ENCODE data around the gene TNIP3.
"Not testable (repeated sequence)": the region's sequence is repeated elsewhere in the genome, so short reads cannot be mapped to it uniquely, and the experiment has no call there.

Gene TNIP3

DNA sequence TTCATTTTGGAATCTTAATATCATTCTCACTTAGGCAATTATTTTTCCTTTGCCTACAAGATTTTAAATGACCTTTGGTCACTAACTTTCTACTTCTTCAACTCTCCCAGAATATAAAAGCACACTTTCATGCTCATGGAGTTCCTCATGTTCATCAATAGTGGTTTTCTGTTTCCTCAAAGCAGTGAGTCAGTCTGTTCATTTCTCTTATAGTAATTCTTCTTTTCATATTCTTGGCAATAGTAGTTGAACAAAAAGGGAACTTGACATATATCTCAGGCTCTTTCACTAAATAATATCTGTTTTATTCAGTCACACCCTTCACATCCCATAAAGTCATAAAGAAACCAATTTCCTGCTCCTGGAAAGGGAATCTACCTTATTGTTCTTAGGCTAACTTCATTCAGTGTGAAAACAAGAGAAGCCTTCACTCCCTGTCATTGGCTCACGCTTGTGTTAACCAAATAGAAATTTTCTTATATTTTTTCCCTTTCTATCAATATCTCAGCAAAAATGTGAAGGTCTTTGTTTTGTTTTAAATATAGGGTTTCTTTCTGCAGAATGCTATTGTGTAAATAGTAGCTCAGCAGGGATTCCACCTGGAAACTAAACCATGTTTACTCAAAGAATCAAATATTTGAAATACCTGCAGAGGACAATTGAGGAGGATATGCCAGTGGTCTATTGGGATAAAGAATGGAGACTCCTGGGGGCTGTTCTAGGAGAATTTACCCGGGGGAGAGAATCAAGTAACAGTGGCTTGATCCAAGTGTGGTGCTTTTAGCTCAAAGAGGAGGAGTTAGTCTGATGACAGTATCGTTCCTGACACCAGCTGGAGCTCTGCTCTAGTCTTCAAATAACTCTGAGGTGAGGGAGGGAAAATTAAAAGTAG, 13.4 kb upstream of the TNIP3 start:
- DNase-seq = no peak

DNA sequence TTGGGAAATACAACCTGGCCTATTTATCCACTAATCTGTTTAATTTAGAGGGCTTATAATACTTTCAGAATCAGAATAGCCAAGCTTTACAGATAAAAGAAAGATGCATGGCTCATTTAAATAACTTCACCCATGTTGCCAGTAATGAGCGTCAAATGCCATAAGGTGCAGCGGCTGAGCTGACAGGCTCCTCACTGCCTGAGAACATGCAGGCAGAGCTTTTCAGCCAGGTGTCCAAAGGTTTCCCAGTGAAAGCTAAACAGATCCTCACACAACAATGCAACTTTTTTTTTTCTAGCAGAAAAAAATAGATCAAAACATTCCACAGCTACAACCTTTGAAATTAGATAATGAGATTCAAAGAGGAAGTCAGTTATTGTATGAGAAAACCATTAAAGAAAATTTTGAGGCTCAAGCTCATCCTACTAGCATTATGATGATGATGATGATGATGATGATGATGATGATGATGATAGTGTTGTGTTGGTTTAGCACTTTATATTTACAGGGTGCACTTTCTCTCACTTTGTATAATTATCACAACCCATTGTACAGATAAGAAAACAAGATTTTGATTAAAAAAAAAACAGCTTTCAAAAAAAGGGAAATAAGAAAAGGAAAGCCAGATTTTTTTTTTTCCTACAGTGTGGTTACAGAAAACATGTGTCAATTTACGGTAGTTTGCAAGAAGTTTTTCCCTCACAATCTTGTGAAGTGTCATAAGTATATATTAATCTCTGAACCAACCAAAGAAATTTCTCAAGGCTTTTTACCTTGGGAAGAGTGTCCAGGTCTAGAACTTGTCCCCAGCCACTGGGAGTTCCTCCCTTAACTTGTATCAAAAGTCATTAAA, 12.2 kb upstream of the TNIP3 start:
- DNase-seq = no peak

DNA sequence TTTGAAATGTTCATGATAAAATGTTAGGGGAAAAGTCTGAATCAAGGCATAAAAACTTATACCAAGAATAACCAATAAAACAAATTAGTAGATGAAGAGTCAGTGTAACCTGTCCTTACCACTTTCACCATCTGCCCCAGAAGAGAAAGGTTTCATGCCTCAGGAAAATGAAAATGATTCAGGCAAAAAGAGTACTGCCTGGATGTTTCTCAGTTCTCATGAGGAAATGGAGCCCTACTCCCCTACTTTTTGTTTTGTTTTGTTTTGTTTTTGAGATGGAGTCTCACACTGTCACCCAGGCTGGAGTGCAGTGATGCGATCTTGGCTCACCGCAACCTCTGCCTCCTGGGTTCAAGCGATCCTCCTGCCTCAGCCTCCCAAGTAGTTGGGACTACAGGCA, 7.4 kb upstream of the TNIP3 start:
- not testable (repeated sequence) for DNase-seq

DNA sequence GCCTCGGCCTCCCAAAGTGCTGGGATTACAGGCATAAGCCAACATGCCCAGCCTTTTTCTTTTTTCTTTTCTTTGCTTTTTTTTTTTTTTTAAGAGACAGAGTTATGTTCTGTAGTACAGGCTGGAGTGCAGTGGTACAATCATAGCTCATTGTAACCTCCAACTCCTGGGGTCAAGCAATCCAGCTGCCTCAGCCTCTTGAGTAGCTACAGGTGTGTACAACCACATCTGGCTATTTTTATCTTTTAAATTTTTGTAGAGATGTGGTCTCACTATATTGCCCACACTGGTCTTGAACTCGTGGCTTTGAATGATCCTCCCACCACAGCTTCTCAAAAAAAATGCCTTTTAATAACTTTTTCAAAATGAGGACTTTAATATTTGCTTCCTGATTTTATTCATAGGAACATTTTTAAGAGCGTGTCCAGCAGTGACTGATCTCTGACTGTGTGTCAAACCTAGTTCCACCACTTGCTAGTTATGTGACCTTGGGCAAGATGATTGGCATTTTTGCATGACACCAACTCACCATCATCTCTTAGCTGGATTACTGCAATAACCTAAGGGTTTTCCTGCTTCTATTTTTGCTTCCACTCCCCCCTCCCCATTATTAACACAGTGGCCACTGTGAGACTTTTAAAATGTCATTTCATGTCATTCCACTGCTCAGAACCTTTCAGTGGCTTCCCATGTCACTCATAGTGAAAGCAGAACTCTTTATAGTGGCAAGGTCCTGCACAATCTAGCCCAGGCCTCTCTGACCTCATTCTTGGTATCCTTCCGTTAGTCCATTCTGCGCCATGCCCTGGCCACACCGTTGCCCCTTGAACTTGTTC, 4.5 kb upstream of the TNIP3 start:
- no peak for DNase-seq

DNA sequence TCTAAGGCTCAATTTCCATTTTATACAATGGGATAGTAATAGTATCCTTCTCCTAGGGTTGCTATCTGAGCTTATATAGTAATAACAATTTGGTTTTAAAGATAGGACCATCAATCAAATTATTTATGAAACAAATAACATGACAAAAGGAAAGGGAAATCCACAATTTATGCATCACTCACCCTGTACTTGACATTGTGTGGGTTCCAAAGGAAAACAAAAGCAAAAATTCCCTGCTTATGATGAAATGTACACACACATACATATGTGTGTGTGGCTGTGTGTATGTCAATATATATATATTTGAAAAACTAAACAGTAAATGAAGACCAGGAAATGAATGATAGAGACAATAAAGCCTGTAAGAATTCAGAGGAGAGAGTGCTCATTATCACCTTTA, 2.9 kb upstream of the TNIP3 start:
- DNase-seq = no peak

DNA sequence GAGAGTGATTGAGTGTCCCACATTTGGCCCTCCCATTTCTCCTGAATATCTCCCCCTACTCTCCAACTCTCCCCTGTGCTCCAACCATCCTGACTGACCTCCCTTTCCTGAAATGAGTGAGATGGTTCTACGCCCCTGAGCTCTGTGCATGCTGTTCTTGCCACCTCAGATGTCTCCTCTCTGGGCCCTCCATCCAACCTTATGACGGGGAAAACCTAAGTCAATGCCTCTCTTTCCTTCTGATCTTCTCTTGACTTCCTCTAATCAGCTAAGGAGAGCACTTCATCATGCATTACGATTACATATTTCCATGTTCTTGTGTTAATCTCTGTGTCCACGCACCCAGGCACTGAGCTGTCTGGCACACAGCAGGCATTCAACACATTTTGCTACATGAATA, 1.1 kb upstream of the TNIP3 start:
- no peak for DNase-seq

DNA sequence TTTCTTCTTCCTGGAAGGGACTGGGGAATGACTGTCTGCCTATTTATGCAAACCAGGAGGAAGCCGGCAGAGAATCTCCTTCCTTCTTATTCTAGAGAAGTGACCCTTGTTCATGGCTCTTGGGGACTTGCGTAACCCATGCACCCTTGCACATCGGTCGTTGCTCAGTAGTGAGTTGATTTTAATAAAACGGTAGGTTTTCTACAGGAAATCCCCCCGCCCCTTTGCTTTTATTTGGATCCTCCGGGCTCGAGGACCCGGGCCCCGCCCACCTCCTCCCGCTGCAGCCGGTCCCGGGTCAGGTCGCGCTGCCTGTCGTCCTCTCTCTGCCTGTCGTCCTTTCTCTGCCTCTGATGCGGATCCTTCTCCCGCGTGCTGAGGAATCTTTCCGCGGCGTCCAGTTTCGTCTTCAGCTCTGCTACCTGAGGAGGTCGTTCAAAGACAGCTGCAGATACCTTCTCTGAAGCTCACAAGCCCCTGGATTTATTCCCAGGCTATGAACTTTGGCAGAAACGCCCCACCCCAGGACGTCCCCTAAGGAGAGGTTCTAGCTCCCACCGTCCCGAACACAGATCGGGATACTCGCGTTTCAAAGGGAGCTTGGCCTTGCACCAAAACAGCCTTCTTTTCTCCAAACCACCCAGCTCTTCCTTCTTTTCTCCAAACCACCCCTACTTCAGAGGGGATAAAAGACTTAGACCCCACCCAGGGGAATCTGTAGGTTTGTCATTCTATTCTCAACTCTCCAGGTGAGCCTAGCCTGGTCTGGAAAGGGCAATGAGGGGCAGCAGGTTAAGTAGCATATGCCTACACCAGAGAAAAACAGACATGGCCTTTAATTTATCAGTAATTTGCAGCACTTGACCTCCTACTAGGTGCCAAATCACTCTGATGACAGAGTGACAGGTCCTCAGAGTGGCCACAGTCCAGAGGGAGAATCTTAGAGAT, 7.0 kb downstream of the TNIP3 start:
- peak; percentile 52 for DNase-seq

DNA sequence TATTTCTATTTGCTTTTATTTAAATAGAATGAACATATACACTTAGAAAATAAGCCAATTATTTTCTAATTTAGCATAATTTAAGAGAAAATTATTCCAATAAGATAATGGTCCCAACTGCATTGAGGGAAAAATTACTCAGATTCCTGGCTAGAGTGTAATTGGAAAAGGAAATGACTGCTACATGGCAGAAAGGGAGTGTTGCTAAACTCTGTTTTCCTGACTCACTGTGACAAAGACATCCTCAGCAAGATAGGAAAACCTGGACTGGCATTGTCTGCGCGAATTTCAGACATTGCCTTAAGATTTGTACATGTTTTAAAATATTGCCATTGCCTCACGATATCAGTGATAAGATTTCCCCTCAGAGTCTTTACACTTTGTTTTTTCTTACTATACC, 8.2 kb downstream of the TNIP3 start:
- no peak for DNase-seq

DNA sequence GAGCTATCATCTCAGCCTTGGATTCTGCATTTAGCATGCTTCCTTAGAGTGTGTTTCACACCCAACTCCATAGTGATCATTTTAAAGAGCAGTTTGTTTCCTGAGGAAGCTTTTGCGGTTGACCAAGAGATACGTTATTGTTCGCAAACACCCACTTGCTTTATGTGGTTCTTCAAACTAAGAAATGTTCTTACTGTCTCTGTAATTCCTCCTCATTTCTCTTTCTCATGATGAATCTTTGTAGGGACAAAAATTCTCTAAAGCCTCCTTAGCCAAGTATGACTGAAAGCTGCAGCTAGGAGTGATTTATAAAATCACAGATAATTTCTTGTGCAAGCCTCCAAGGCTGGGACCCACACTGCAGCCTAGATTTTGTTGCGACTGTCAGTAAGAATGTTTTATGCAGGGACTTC, 10.0 kb downstream of the TNIP3 start:
- no peak for DNase-seq

DNA sequence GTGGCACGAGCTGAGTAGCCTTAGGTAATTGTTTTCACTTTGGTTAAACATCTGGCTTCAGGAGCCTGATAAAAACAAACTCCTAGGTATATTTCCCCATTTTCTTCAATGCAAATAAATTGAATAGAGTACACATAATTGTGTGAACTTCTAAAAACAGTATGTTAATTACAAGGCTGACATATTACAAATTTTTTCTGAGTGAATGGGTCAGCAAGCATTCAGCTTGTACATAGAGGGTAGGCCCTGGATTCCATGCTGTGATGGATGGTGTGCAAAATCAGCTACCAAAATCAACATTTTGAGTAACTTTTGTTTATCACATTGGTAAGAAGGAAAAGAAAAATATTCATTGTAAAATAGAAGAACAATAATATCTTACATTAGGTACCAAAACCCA, 12.2 kb downstream of the TNIP3 start:
- no peak for DNase-seq

DNA sequence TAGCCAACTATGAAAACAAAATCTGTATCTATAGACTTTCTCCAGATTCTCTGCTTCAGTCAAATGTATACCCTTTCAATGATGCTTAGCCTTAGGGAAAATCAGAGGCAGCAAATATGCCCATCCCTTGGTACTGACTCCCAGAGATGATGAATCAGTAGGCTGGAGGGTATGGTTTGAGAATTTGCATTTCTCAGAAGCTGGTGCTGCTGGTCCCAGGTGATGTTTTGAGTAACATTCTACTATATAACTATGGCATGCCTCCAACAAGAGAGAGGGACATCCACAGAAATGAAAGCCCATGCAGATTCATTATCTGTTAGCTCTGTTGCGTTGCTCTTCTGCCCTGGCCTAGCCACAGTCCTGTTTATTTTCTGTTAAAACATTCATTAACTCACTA, 13.6 kb downstream of the TNIP3 start:
- no peak for DNase-seq

DNA sequence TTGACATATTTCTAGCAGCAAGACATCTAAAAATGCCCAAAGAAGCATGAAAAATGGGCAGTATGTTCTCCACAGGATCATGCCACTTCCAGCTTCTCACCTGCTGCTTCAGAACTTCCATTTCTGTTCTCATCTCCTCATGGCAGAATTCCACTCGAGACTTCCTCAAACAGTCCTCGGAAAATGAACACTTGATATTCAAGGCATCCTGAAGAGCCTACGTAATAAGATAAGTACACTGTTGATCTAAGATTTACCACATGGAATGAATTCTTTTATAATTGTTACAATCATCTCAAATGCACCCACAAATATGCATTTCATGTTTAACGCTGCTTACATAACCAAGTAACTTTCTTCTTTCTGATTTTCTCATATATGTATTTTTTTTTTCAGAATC, 14.1 kb downstream of the TNIP3 start:
- DNase-seq = no peak

DNA sequence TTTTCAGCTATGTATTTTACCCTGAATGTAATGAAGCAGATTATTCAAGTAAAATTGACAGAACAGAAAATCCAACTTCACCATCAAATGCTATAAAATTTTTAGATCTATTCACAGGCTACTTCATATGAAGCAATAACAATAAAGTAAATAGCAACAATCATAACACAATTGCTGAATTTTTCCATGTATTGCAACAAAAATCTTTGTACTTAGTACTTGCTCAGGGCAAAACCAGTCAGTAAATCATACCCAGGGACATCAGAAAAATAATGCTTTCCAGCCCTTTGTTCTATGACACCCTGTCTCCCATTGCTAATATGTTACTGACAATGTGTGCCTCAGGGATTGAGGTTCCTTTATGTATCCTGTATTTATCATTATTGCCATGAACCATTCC, 15.5 kb downstream of the TNIP3 start:
- no peak for DNase-seq

DNA sequence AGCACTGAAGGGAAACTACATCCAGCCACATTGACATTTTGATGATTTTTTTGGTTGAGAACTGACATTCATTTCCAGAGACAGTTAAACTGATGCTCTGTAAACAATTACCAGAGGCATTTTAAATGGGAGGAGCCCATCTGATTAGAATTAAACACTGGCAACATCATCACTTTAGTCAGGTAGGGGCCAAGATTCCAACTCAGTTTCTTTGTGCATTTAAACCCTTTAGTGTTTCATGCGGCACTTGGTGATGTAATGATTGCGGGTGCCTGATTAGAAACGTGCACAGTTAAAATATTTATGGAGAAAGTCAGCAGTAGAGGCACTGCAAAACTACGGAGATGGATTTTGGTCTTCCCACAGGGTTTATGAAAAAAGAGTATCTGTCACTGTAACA, 16.1 kb downstream of the TNIP3 start:
- DNase-seq = no peak

DNA sequence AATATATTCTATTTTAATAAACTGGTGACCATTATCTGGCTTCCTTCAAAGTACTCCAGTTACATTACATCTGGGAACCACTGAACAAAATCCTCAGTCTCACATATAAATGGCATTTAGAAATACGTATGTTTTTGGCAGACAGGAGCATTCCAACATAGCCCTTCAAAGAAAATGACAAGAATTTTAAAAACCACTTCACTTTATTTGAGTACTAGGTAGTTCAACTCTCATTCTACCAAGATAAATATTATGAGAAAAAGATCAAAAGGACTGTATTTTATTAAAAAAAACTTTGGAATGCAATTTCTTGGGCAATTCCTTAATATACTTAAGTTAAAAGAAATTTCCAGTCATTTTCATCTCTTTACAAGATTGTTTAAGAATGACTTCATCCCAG, 17.6 kb downstream of the TNIP3 start:
- DNase-seq = no peak

DNA sequence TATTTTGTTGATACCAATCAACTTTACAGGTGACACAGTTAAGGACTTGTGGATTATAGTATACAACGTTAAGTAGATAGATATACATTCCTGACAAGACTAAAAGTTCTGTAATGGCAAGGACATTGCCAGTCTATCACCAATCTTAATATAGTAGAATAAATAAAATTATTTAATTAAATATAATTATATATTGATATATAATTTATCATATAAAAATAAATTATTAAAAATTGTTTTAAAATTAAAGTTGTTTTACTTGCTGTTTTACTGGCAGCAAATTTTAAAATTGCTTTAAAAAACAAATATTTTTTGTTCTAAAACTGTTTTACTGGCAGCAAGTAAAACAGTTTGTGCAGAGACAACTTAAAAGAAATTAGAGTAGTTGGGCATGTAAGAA, 18.7 kb downstream of the TNIP3 start:
- DNase-seq = no peak

DNA sequence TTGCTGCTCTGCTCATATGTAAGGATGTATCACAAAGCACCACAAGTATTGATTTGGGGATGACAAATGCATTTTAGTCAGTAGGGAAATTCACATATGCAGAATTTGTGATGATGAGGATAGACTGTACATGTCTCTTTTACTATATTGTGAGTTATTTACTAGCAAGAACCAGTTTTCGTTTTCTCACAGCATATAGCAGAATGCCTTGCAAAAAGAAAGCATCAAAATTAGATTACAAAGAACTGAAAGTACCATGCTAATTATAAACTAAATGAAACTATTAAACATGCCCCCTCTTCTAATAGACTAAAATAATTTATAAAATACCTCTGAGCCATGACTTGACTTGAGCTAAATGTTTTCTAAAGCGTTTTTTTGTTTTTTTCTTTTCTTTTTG, 20.1 kb downstream of the TNIP3 start:
- DNase-seq = no peak

DNA sequence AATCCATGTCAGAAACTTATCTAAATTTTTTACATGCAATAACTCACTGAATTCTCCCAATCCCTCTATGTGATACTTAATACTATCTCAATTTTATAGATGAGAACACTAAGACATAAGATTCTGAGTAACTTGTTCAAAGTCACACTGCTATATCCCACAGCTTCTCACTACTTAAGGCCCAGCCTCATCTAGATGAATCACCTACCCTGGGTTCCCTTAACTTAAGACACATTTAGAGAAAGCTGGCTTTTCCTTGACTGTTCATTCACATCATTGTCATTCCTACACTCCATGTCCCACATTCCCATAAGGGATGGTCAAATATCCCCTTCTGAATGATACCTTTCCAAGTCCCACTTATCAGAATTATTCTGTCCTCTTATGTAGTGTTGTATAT, 21.0 kb downstream of the TNIP3 start:
- DNase-seq = no peak

DNA sequence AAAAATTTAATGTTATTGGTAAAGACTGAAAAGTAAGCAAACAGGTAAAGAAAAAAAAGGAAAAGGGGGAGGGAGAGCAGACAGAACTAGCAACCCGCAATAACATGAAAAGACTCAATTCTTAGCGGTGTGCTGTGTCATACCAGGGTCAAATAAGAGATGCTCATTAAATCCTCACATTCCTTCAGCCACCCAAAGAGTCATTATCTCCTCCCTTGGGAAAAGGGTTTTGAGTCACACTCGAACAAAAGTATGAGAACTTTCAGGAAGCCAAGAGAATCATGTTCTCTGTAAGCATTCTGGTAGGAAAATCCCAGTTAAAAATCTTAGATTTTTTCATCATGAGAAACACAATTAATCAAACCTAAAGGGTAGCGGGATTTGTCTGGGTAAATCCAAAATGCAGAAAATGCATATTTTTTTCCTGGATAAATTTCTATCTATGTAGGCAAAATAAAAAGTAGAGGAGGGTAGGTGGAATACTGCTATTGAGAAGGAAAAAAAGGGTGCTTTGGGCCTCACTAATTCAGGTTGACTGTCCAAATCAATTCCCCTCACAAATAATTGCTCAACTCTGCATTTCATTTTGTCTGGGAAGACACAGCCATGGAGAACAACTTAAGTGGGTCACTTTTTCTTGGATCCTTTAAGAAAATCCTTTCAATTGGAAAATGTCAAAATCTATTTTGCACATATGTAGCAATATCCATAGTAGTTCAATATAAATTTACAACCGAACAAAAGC, 23.2 kb downstream of the TNIP3 start:
- no peak for DNase-seq

DNA sequence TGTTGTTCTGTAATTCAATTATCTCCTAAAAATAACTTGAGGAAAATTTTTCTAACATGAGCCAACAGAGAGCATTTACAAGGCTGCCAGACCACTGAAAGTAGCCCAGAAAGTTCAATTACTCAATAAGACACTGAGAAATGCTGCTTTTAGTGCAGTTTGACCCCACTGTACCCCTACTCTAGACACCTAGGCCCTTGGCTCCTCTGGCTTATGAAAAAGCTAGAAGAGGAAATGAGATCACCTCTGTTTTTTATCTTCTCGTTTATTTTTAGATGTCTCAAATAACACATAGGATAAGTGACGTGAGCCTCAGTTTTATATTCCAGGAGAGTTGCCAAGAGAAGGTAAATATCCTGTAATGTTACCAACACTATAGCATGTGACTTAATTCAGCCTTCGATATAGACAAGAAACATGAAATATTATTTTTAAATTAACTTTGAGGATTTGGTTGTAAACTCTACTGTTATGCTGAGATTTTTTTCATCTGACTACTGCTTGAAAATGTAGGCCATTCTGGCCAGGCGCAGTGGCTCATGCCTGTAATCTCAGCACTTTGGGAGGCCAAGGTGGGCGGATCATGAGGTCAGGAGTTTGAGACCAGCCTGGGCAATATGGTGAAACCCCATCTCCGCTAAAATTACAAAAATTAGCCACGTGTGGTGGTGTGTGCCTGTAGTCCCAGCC, 24.4 kb downstream of the TNIP3 start:
- no peak for DNase-seq

Measured in right forelimb (tissue), 1 donor.